Gastroesophageal sphincter (tissue), 4 donors: ENCODE data around the gene MYO1B. TPM values are rescaled to one million over a fixed set of nuclear protein-coding genes. Genes with fewer than 3 reads are reported as not detected.
A peak's percentile ranks its signal among the peaks of the same experiment; 100 is the strongest.

Experiments
- ATAC-seq: fragments of 150-250 bp; one replicate; pipeline ENCODE4 v1.9.1; 2016; ENCODE audit warnings: mild to moderate bottlenecking, moderate library complexity
- H3K27ac ChIP-seq, 4 donors: fragments of 200-600 bp; sonication (generic) in 3 of 4; 1 replicate in 3 of 4; 2 replicates in 1 of 4; pipeline ENCODE4 v1.5.1; 2016 to 2019
- H3K27me3 ChIP-seq: fragments of 200-600 bp; sonication (generic); one replicate; pipeline ENCODE4 v1.5.1; 2019
- H3K36me3 ChIP-seq, 2 donors: fragments of 200-600 bp; sonication (generic); one replicate each; pipeline ENCODE4 v1.5.1; 2019; ENCODE audit warnings: control low read depth in 1 of 2
- H3K4me1 ChIP-seq, 3 donors: fragments of 200-600 bp; sonication (generic); 1 replicate in 2 of 3; 2 replicates in 1 of 3; pipeline ENCODE4 v1.5.1; 2016 to 2019; ENCODE audit warnings: control low read depth in 2 of 3
- H3K4me3 ChIP-seq, 2 donors: fragments of 200-600 bp; sonication (generic); one replicate each; pipeline ENCODE4 v1.5.1; 2019; ENCODE audit warnings: mild to moderate bottlenecking in 1 of 2, moderate library complexity in 1 of 2
- H3K9me3 ChIP-seq, 3 donors: fragments of 200-600 bp; sonication (generic); one replicate each; pipeline ENCODE4 v1.5.1; 2017 to 2019; ENCODE audit warnings: control low read depth in 2 of 3
- EP300 ChIP-seq: sonication (generic); formaldehyde crosslinking; IDR thresholded peaks from one replicate; pipeline ENCODE4 v1.6.1; 2017; ENCODE audit warnings: antibody characterized with exemption, mild to moderate bottlenecking
- POLR2A ChIP-seq, 2 donors: fragments of 450-650 bp; IDR thresholded peaks; one replicate each; pipeline ENCODE4 v1.6.1; 2017; ENCODE audit warnings: antibody characterized with exemption in 2 of 2, mild to moderate bottlenecking in 2 of 2, moderate library complexity in 1 of 2
- POLR2AphosphoS5 ChIP-seq: sonication (generic); formaldehyde crosslinking; IDR thresholded peaks from one replicate; pipeline ENCODE4 v1.6.1; 2017; ENCODE audit warnings: antibody characterized with exemption
- whole genome bisulfite sequencing, 2 donors: methylation state at CpG; one replicate each; pipeline ENCODE4 v1.1.5; 2018; ENCODE audit warnings: low coverage in 1 of 2; 5-methylcytosine and 5-hydroxymethylcytosine counted together
- total RNA-seq, 4 donors: library from RNA; depleted of rRNA; stranded (reverse); fragments of >200 nt; gene quantifications; one replicate each; pipeline ENCODE4 v1.1.0, GENCODE V29; 2016
- TF ChIP-seq, protein P1 (sequence below), 4 experiments: fragments of 200-600 bp in 2 of 4; fragments of 450-650 bp in 2 of 4; sonication (generic) in 1 of 4; IDR thresholded peaks; one replicate each; pipeline ENCODE4 v1.5.1; 2017 to 2019; ENCODE audit warnings: antibody characterized with exemption in 4 of 4, mild to moderate bottlenecking in 2 of 4, moderate library complexity in 2 of 4

The MYO1B gene
- total RNA-seq, 4 donors from 2014 or later: 17.3 to 45.0 (median 21.0) TPM

DNA sequence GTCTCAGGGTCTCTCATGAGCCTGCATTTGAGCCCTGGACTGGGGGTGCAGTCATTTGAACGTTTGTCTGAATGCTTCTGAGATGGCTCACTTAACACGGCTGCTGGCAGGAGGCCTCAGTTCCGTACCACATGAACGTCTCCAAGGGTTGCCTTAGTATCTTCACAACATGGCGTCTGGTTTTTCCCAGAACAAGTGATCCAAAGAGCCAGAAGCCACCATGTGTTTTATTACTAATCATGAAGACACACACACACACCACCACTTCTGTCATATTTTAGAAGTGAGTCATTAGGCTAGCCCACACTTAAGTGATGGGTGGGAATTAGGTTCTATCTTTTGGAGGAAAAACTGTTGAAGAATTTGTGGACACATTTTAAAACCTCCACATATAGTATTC lies 15.0 kb upstream of the MYO1B start:
- Histone ChIP-seq H3K4me1 (peaks cover 0 to 19% (median 13%) of the 10 kb centered on the region in 3 donors), H3K9me3 (no peaks in the 10 kb centered on the region), H3K36me3 (no peaks in the 10 kb centered on the region), H3K4me3 (no peak overlapping the region), H3K27ac (no peak overlapping the region), H3K27me3 (no peaks in the 10 kb centered on the region)
- WGBS, 2 donors: 47% methylated on average over 2 of the region's 5 CpGs; no CpG with 5 or more reads in 1 of the 2 donors
- TF ChIP-seq POLR2AphosphoS5: no peak
- TF ChIP-seq, protein P1, sequence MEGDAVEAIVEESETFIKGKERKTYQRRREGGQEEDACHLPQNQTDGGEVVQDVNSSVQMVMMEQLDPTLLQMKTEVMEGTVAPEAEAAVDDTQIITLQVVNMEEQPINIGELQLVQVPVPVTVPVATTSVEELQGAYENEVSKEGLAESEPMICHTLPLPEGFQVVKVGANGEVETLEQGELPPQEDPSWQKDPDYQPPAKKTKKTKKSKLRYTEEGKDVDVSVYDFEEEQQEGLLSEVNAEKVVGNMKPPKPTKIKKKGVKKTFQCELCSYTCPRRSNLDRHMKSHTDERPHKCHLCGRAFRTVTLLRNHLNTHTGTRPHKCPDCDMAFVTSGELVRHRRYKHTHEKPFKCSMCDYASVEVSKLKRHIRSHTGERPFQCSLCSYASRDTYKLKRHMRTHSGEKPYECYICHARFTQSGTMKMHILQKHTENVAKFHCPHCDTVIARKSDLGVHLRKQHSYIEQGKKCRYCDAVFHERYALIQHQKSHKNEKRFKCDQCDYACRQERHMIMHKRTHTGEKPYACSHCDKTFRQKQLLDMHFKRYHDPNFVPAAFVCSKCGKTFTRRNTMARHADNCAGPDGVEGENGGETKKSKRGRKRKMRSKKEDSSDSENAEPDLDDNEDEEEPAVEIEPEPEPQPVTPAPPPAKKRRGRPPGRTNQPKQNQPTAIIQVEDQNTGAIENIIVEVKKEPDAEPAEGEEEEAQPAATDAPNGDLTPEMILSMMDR (IDR thresholded peaks at IDR 0.05): no peak
- ATAC-seq: no peak

DNA sequence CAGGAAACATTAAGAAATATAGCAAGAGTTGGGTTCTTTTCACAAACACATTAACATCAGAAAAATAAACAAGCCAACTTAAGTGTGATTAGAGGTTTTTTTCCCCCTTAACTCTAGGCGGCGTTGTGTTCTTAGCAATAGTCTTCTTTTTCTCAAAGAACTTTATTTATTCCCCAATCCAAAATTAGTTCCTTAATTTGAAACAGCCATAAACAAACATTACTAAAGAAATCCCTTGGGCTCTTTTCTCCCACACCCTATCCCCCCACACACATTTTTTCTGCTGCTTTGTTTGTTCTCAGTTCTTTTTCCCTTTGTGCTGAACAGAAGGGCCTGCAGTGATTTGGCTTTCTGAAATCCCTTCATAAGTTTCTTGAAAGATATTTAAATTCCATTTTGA lies 13.2 kb upstream of the MYO1B start:
- peak; percentile 46 for ATAC-seq

DNA sequence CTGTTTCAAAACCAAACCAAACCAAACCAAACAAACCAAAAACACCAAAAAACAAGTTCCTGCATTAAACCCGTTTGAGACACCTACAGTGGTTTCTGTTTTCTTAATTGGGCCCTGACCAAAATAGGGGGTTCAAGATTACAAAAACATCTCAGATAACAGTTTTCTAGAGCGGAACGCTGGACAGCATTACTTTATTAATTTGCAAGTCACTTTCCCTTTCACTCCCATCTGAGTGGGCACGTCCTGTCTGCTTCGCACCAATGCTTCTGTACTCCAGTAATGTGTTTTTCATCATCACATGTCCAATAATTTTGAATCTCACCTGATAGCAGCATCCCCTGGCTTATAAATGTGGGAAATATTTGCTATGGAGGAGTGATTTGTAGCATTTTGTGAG lies 11.7 kb upstream of the MYO1B start:
- H3K9me3 ChIP-seq: no peaks in the 10 kb centered on the region
- H3K27me3 ChIP-seq: no peaks in the 10 kb centered on the region
- H3K36me3 ChIP-seq: no peaks in the 10 kb centered on the region
- TF ChIP-seq POLR2AphosphoS5 (no peak), EP300 (no peak), POLR2A (IDR thresholded peaks at IDR 0.05) (no peak)
- TF ChIP-seq, protein P1 (IDR thresholded peaks at IDR 0.05): no peak
- WGBS, 2 donors: 89 to 100% methylated on average over 5 of the region's 5 CpGs
- H3K4me3 ChIP-seq: no peak overlapping the region
- peaks cover 0 to 19% (median 13%) of the 10 kb centered on the region in 3 donors for H3K4me1 ChIP-seq
- no peak for ATAC-seq
- no peak overlapping the region for H3K27ac ChIP-seq

More for the DNA sequence above, 13.2 kb upstream of the MYO1B start:
- H3K27ac ChIP-seq: peak overlapping the region in 2 of 4 donors; percentile 36 to 39
- 11 to 21% methylated on average over 2 of the region's 2 CpGs for WGBS, 2 donors
- TF ChIP-seq EP300: no peak
- TF ChIP-seq, protein P1 (IDR thresholded peaks at IDR 0.05): peak in 2 of 4 experiments; percentile 40 to 53
- peaks cover 0 to 19% (median 13%) of the 10 kb centered on the region in 3 donors for H3K4me1 ChIP-seq
- no peaks in the 10 kb centered on the region for H3K36me3 ChIP-seq
- no peaks in the 10 kb centered on the region for H3K9me3 ChIP-seq
- no peaks in the 10 kb centered on the region for H3K27me3 ChIP-seq
- H3K4me3 ChIP-seq: no peak overlapping the region

DNA sequence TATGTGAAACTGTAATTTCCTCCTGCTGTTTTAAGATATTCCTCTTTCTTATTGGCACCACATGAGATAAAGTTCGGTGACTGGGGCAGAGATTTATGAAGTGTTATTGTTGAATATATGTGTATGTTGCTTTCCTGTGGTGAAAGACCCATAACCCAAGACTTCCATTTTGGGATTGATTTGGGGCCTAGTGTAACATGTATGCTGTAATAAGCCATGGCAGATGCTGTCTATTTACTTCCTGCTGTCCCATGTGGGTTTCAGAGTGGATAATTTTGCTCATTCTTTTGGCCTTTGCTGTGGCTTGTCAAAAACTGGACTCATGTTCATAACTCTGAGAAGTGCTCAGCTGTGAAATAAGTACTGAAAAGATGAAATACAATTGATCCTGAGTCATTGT lies 10.8 kb upstream of the MYO1B start:
- ATAC-seq: no peak
- TF ChIP-seq, protein P1 (IDR thresholded peaks at IDR 0.05): no peak
- TF ChIP-seq POLR2AphosphoS5: no peak
- no peak for TF ChIP-seq EP300
- TF ChIP-seq POLR2A (IDR thresholded peaks at IDR 0.05): no peak
- Histone ChIP-seq H3K27ac (no peak overlapping the region), H3K4me1 (peaks cover 0 to 19% (median 13%) of the 10 kb centered on the region in 3 donors), H3K36me3 (no peaks in the 10 kb centered on the region), H3K27me3 (no peaks in the 10 kb centered on the region), H3K9me3 (no peaks in the 10 kb centered on the region), H3K4me3 (no peak overlapping the region)
- 73 to 75% methylated on average over 1 of the region's 1 CpG for WGBS, 2 donors

DNA sequence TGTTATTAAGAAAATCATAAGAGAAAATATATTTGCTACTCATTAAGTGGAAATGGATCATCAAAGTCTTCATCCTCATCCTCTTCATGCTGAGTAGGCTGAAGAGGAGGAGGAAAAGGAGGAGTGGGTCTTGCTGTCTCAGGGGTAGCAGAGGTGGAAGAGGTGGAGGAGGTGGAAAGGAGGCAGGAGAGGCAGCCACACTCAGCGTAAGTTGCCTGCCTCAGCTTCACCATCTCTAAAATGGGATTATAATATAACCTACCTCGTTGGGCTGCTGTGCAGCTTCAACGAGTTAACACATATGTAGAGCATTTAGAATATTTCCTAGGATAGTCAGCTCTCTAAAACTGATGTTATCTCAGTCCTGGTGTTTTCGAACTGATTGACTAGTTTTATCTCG lies 4.3 kb upstream of the MYO1B start:
- WGBS, 2 donors: 95 to 96% methylated on average over 4 to 5 of the region's 5 CpGs
- Histone ChIP-seq H3K4me1 (peaks cover 0 to 14% (median 0%) of the 10 kb centered on the region in 3 donors), H3K9me3 (no peaks in the 10 kb centered on the region), H3K27me3 (peaks cover 1% of the 10 kb centered on the region), H3K27ac (no peak overlapping the region), H3K36me3 (no peaks in the 10 kb centered on the region), H3K4me3 (no peak overlapping the region)
- TF ChIP-seq POLR2A (IDR thresholded peaks at IDR 0.05) (no peak), EP300 (no peak), POLR2AphosphoS5 (no peak)
- TF ChIP-seq, protein P1 (IDR thresholded peaks at IDR 0.05): no peak
- no peak for ATAC-seq
